ENCODE data around the gene AJM1. TPM values are rescaled to one million over a fixed set of nuclear protein-coding genes. Genes with fewer than 3 reads are reported as not detected.
"Not testable (repeated sequence)": the region's sequence is repeated elsewhere in the genome, so short reads cannot be mapped to it uniquely, and the experiment has no call there.

AJM1 gene
- total RNA-seq, 1 donor from 2014 or later: 5.9 TPM

GRCh38 chr9:136835162-136835931 is 6.9 kb upstream of the AJM1 start:
- intact Hi-C loops (cut with DNase I): no loop called here
- Histone ChIP-seq H3K4me3 (no peak overlapping the region), H3K36me3 (peaks cover 36 to 72% of the 10 kb centered on the region in 2 donors), H3K27ac (no peak overlapping the region), H3K4me1 (no peaks in the 10 kb centered on the region), H3K9me3 (no peaks in the 10 kb centered on the region), H3K27me3 (no peaks in the 10 kb centered on the region)
- DNase-seq (ENCODE audit: low spot score in 2 of 2): no peak
- no peak for TF ChIP-seq CTCF (IDR thresholded peaks at IDR 0.05)

GRCh38 chr9:136835932-136836904 is 6.1 kb upstream of the AJM1 start:
- Histone ChIP-seq H3K4me3 (no peak overlapping the region), H3K27me3 (no peaks in the 10 kb centered on the region), H3K27ac (no peak overlapping the region), H3K4me1 (no peaks in the 10 kb centered on the region), H3K9me3 (no peaks in the 10 kb centered on the region), H3K36me3 (peaks cover 28 to 69% of the 10 kb centered on the region in 2 donors)
- no peak for TF ChIP-seq CTCF (IDR thresholded peaks at IDR 0.05)
- DNase-seq (ENCODE audit: low spot score in 2 of 2): no peak
- intact Hi-C loops (cut with DNase I): no loop called here

GRCh38 chr9:136837146-136837855 is 5.0 kb upstream of the AJM1 start:
- Histone ChIP-seq H3K27ac (no peak overlapping the region), H3K27me3 (no peaks in the 10 kb centered on the region), H3K9me3 (no peaks in the 10 kb centered on the region), H3K36me3 (peaks cover 18 to 60% of the 10 kb centered on the region in 2 donors), H3K4me3 (no peak overlapping the region), H3K4me1 (peaks cover 0 to 3% of the 10 kb centered on the region in 2 donors)
- no peak for TF ChIP-seq CTCF (IDR thresholded peaks at IDR 0.05)
- intact Hi-C loops (cut with DNase I): no loop called here
- DNase-seq (ENCODE audit: low spot score in 2 of 2): no peak

- H3K4me3 ChIP-seq; intact Hi-C loops (cut with DNase I); H3K9me3 ChIP-seq; H3K4me1 ChIP-seq; H3K27ac ChIP-seq; DNase-seq (ENCODE audit: low spot score in 2 of 2); H3K27me3 ChIP-seq: not testable (repeated sequence)
- peaks cover 17 to 54% of the 10 kb centered on the region in 2 donors for H3K36me3 ChIP-seq
These were observed 4.4 kb upstream of the AJM1 start for GRCh38 chr9:136837856-136838277.

GRCh38 chr9:136838314-136839228 is 3.7 kb upstream of the AJM1 start:
- Histone ChIP-seq H3K36me3 (peaks cover 17 to 53% of the 10 kb centered on the region in 2 donors), H3K27ac (no peak overlapping the region), H3K4me3 (no peak overlapping the region), H3K4me1 (peaks cover 3 to 14% of the 10 kb centered on the region in 2 donors), H3K9me3 (no peaks in the 10 kb centered on the region), H3K27me3 (peaks cover 5% of the 10 kb centered on the region)
- intact Hi-C loops (cut with DNase I): no loop called here
- TF ChIP-seq CTCF (IDR thresholded peaks at IDR 0.05): no peak
- no peak for DNase-seq (ENCODE audit: low spot score in 2 of 2)

Data from ascending aorta (tissue), 2 donors.